Gastroesophageal sphincter (tissue), 3 donors: ENCODE data around the gene MYDGF.
"Not testable (repeated sequence)": the region's sequence is repeated elsewhere in the genome, so short reads cannot be mapped to it uniquely, and the experiment has no call there.

Source experiments
- POLR2A ChIP-seq, 2 donors: fragments of 450-650 bp; IDR thresholded peaks; one replicate each; pipeline ENCODE4 v1.6.1; 2017; ENCODE audit warnings: antibody characterized with exemption in 2 of 2, mild to moderate bottlenecking in 2 of 2, moderate library complexity in 1 of 2
- TF ChIP-seq, protein P1 (sequence below), 4 experiments: fragments of 200-600 bp in 2 of 4; fragments of 450-650 bp in 2 of 4; sonication (generic) in 1 of 4; IDR thresholded peaks; one replicate each; pipeline ENCODE4 v1.5.1; 2017 to 2019; ENCODE audit warnings: antibody characterized with exemption in 4 of 4, mild to moderate bottlenecking in 2 of 4, moderate library complexity in 2 of 4

DNA sequence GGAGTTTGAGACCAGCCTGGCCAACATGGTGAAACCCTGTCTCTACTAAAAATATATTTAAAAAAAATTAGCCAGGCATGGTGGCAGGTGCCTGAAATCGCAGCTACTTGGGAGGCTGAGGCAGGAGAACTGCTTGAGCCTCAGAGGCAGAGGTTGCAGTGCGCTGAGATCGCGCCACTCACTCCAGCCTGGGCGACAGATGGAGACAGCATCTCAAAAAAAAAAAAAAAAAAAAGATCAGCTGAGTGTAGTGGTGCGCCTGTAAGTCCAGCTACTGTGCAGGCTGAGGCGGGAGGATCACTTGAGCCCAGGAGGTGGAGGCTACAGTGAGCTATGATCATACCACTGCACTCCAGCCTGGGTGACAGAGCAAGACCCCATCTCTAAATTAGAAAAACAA lies 9.9 kb upstream of the MYDGF start:
- TF ChIP-seq, protein P1, sequence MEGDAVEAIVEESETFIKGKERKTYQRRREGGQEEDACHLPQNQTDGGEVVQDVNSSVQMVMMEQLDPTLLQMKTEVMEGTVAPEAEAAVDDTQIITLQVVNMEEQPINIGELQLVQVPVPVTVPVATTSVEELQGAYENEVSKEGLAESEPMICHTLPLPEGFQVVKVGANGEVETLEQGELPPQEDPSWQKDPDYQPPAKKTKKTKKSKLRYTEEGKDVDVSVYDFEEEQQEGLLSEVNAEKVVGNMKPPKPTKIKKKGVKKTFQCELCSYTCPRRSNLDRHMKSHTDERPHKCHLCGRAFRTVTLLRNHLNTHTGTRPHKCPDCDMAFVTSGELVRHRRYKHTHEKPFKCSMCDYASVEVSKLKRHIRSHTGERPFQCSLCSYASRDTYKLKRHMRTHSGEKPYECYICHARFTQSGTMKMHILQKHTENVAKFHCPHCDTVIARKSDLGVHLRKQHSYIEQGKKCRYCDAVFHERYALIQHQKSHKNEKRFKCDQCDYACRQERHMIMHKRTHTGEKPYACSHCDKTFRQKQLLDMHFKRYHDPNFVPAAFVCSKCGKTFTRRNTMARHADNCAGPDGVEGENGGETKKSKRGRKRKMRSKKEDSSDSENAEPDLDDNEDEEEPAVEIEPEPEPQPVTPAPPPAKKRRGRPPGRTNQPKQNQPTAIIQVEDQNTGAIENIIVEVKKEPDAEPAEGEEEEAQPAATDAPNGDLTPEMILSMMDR (IDR thresholded peaks at IDR 0.05), result not testable (repeated sequence)
- TF ChIP-seq POLR2A (IDR thresholded peaks at IDR 0.05), result not testable (repeated sequence)
